NCI-H748 treated with DMSO at 0.1 percent for 48 hours (cell line): ENCODE results near the gene LAGE3.

ENCODE experiments used
- DNase-seq: peaks from one replicate; lab custom pipeline; 2025; lab: John Stamatoyannopoulos, UW

The LAGE3 gene, protein sequence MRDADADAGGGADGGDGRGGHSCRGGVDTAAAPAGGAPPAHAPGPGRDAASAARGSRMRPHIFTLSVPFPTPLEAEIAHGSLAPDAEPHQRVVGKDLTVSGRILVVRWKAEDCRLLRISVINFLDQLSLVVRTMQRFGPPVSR

GRCh38 chrX:154478728-154479622, at the start of gene LAGE3:
LAGE3 (minus strand) TSS chrX:154479281; CDS start chrX:154478915, 366 bp downstream.
- DNase-seq = peak; percentile 88

DNA sequence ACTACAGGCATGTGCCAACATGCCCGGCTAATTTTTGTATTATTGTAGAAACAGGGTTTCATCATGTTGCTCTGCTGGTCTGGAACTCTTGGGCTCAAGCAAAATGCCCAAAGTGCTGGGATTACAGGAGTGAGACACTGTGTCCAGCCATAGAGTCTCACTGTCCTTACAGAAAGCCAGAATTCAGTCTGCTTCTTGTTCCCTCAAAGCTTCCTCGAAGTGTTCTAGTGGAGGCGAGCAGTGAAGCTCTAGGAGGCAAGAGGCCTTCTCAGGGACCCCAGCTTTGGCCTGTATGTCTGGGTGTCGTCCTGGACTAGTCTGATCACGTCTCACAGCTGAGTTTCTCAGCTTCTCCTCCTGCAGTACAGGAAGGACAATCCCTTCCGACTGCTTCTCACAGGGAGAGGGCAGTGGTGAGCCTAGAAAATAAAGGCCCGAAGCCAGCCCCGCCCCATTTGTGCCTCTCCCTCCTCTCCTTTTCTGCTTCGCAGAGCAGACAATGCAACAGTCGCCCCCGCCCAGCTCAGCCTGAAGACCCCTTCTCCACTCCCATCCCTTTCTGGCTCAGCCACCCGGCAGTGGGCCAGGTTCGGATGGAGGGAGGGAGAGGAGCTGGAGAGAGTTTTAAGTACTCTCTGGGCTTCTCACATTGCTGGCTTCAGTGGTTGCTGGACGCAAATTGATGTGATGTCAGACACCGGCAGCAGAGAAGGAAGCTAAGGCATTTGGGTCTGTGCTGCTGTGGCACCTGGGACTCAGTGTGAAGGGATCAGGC, 48.0 kb upstream of the LAGE3 start:
- DNase-seq = peak; percentile 62

DNA sequence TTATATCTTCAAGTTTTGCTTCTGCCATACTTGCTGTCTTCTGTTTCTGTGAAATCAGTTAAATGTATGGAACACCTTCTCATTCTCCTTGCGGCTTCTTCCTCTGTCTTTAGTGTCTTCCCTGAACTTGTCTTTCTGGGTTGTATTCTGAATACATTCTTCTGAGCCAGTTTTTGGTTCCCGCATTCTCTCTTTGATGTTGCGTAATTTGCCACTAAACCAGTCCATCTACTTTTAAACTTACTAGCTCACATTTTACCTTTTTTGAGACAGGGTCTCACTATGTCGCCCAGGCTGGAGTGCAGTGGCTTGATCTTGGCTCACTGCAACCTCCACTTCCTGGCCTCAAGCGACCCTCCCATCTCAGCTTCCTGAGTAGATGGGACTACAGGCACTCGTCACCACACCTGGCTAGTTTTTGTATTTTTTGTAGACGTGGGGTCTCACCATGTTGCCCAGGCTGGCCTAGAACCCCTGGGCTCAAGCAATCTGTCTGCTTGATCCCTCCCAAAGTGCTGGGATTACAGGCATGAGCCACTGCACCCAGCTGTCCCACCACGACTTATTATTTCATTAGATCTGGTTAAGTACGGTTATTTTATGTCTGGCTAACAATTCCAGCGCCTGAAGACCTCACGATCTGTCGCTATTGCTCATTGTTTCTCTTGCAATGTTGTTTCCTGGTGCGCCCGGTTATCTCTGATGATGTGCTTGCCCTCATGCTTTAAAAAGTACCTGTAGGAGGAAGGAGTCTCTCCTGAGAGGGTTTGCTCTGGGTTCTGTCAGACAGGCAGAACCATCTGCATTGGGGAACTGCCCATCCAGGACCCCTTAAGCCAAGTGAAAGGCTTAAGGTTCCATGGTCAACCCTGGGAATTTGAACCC, 46.8 kb upstream of the LAGE3 start:
- DNase-seq = no peak

DNA sequence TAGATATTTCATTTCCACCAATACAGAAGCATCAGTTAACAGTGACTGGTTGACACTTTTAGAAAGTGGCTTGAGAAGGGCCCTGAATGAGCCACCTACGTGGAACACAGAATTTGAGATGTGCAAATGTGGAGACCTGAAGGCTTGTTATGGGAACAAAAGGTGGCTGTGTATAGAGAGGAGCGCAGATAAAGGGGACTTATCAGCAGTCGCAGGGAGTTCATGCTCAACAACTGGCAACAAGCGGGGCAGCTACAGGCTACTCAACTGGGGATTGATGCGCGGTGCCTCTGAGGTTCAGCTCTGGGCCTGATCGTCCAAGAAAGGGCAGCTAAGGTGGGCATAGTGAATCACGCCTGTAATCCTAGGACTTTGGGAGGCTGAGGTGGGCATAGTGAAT, 40.3 kb upstream of the LAGE3 start:
- DNase-seq = no peak

GRCh38 chrX:154517101-154517781, 38.2 kb upstream of the LAGE3 start:
- DNase-seq = no peak

GRCh38 chrX:154516656-154517100, 37.6 kb upstream of the LAGE3 start:
- DNase-seq = no peak

GRCh38 chrX:154515966-154516655, 37.0 kb upstream of the LAGE3 start, which contains the start of gene FAM3A:
FAM3A (minus strand) TSS chrX:154516232; CDS start chrX:154515772, 460 bp downstream.
- DNase-seq = peak; percentile 89

GRCh38 chrX:154515090-154515965, 36.2 kb upstream of the LAGE3 start:
- no peak for DNase-seq

- no peak for DNase-seq
These were observed 34.6 kb upstream of the LAGE3 start for GRCh38 chrX:154513716-154514115.

DNA sequence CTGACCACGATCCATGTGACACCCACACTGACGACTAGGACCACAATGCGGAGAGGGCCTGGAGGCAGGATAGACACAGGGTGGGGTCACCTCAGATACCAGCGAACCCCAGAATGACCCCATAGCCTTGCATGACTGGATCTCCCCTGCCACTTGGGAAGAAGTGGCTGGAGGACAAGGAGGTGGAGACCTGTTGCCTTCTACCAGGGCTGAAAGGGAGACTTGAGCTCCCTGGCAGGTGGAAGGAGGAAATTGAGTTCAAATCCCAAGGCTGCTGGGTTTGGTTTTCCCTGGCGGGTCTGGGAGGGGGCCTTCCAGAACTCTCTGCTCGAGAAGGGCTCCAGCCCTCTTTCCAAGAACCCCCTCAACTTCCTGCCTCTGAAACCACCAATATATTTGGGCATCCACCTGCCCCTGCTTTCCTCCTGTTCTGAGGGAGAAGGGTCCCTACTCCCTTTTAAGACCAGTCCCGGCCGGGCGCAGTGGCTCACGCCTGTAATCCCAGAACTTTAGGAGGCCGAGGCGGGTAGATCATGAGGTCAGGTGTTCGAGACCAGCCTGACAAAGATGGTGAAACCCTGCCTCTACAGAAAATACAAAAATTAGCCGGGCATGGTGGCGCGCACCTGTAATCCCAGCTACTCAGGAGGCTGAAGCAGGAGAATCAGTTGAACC, 33.9 kb upstream of the LAGE3 start:
- no peak for DNase-seq

DNA sequence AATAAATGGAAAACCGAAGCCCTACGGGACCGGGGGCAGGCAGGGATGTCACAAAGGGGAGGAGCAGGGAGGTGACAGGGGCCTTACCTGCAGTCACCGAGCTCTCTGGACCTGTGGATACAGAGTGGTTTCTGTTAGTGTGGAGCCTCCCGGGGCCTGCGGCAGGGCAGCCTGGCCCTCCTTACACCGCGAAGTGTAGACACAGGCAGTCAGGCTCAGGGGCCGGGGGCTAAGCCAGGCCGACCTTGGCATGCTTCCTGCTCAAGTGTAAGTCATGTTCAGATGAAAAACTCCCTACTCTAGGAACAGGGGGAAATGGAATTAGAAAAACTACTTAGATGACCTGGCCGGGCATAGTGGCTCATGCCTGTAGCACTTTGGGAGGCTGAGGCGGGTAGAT, 32.7 kb upstream of the LAGE3 start:
- no peak for DNase-seq

GRCh38 chrX:154509455-154509854, 30.4 kb upstream of the LAGE3 start:
- no peak for DNase-seq

DNA sequence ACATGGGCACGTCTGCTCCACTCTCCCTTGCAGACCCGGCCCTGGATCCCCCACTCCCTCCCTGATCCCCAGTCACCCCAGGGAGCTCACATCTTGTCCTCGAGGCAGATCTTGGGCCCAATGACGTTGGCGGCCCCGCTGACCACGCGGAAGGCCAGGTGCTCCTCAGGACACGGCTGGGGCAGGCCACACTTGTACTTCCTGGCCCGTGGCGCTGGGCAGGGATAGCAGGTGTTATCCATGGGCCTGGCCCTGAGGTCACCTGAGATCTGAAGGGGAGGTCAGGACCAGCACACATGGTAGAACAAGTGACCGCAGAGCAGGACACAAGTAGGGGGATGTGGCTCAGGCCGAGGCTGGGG, 29.3 kb upstream of the LAGE3 start:
- DNase-seq = no peak

DNA sequence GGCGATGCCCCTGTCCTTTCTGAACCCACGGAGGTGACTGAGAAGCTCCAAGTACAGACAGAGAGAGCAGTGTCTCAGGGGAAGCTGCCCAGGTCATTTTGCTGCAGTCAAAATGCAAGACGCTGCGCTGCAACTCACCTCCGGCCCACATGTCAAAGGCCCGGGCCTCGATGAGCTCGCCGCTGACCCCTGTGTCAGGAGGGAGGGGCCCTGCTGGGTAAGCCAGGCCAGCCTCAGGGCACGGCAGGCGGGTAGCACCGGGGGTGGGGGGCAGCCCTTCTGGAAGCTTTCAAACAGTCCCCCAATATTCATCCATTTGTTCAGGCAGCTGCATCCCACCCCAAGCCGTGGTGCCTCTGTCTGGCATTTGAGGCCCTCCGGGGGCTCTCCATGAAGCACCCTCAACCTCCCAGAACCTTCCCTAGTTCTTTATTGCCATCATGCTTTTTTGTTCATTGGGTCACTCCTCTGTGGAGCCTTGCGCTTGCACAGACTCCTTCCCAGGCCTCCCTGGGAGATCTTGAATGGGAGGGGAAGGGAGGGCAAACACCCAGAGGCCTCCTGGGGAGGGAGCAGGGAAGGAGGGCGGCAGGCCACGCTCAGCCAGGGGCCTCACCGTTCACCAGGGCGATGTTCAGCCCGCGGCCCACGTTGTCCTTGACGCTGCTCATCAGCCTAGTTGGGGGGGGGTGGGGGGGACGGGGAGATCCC, 28.7 kb upstream of the LAGE3 start:
- DNase-seq = no peak

DNA sequence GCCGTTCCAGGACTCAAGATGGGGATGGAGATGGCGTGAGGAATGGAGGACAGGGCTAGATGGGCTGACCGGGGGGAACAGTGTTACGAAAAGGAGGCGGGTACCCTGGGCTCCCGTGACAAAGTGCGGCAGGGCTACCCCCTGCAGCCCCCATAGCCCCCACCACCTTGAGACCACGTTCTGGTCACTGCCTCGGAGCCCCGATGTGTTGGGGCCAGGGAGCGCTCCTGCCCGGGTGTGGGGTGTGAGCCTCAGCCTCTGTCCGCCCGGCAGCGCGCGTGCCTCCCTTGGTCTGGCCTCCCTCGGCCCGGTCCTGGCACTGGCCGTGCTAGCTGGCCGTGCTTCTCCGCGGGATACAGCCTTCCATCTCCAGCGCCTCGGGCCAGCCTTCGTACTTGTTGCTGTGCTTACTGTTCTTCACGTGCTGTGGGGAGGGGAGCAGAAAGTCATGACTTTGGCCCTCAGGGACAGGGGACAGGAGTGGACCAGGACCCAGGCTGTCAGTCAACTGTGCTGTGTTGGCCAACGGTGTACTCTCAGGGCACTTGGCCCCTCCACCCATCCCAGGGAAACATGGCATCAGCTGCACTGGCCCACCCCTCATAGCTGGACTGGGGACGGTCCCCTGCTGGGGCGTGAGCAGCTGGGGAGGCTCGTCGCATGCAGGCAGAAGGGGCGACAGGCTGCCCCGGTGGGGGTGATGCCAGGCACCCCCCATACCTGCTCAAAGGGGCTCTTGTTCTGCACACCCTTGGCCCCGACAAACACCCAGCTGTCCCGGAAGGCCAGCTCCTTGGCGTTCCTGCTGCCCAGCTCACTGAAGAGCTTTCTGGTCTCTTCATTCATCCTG, 27.6 kb upstream of the LAGE3 start:
- DNase-seq = no peak

DNA sequence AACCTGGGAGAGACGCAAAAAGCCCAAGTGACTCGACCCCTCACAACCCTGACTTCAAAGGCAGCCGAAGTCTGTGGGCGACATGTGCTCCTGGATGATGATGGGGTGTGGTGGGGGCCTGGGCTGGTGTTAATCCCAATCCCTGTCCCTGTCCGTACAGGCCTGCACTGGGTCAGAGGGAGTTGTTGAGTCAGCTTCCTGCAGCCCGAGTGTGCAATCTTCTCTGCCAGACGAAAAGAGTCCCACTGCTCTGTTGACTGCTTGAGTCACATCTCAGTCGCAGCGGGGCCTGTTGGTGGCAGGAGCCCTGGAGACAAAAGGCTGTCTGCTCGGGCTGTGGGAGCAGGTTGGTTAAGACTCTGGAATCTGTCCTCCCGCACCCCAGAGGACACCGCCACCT, 26.7 kb upstream of the LAGE3 start:
- DNase-seq = no peak

GRCh38 chrX:154502989-154503388, 23.9 kb upstream of the LAGE3 start:
- no peak for DNase-seq
